Activated T-cell treated with anti-CD3 and anti-CD28 coated beads for 1 hour (primary cell): ENCODE results near the gene ZFP3.
"Not testable (repeated sequence)": the region's sequence is repeated elsewhere in the genome, so short reads cannot be mapped to it uniquely, and the experiment has no call there.

Experiments used
- DNase-seq: peaks from one replicate; pipeline ENCODE4 v3.0.0-alpha.2; 2020; ENCODE audit warnings: low read depth

Gene ZFP3

DNA sequence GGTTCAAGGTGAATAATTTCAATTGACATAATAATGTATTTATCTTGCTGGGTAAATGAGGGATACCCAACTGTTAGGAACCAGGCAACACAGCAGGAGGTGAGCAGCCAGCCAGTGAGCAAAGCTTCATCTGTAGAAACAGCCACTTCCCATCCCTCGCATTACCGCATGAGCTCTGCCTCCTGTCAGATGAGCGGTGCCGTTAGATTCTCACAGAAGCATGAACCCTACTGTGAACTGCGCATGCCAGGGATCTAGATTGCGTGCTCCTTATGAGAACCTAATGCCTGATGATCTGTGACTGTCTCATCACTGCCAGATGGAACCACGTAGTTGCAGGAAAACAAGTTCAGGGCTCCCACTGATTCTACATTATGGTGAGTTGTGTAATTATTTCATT, 46.6 kb downstream of the ZFP3 start:
- DNase-seq = not testable (repeated sequence)

GRCh38 chr17:5126719-5127488, 48.6 kb downstream of the ZFP3 start:
- DNase-seq = no peak

GRCh38 chr17:5127910-5128309, 49.6 kb downstream of the ZFP3 start:
- DNase-seq = no peak

- DNase-seq = not testable (repeated sequence)
These were observed 50.1 kb downstream of the ZFP3 start for GRCh38 chr17:5128387-5128786.

DNA sequence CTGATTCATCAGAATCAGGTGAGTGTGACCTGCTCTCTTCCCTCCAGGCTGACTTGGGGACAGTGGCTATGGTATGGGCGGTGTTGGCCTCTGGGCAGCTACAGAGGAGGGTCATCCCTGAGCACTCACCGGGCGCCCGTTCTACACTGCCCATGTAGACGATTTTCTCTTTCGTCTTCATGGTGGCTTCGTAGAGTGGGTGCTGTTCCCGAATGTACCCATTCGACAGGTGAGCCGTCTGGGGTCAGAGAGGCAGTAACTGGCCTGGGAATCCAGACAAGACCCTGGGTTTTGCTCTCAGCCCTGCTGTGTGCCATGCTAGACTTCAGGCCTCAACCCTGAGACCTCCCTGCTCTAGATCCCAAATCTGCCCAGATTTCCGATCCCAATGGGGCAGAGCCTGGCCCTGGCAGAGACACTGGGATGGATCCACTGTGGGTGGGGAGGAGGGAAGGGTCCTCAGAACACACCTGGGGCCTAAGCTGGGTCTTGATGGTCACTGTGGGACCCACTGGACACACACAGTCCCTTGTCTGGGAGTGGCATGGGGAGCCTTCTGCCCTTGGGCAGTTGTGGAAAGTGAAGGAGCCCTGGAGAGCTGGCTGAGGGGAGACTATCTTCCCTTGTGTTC, 50.8 kb downstream of the ZFP3 start:
- DNase-seq = no peak

- DNase-seq = not testable (repeated sequence)
These were observed 51.5 kb downstream of the ZFP3 start for GRCh38 chr17:5129770-5130169.

- DNase-seq = not testable (repeated sequence)
These were observed 52.0 kb downstream of the ZFP3 start for GRCh38 chr17:5130261-5130660.

DNA sequence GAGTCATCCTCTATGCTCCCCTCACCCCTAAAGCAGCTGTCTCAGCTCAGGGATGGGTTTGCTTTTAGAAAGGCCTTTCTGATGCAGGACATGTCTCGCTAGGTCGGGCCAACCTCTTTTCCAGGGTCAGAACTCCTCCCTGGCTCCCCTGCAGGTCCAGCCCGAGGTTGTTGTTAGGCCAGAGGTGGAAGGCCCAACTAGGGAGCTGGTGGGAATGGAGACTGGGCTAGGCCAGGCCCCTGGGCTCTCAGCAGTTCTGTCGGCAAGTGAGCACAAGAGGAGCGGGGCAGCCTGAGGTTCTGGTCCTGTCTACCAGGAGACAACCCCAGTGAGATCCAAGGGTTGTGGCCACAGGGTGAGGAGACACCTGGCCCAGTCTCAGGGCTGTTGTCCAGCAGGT, 52.4 kb downstream of the ZFP3 start:
- DNase-seq = not testable (repeated sequence)

DNA sequence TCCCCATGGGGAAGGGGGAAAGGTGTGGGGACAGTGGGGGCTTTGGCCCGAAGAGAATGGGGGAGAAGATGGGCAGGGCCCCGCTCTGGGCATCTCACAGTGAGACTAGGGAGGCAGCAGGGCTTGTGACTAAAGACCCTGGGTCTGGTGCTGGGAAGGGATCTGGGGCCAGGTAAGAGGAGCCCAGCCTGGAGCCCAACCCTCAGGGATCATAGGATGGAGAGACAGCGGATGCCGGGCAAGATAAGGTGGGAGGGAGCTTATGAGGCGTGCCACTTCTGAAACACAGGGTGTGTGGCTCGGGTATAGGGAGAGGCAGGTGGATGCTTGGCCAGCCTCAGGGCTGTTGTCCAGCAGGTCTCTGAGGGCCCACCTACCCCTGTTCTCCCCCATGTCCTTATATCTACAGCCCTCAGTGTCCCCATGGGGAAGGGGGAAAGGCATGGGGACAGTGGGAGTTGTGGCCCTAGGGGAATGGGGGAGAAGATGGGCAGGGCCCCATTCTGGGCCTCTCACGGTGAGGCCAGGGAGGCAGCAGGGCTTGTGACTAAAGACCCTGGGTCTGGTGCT, 53.0 kb downstream of the ZFP3 start:
- DNase-seq = no peak

- not testable (repeated sequence) for DNase-seq
These were observed 53.7 kb downstream of the ZFP3 start for GRCh38 chr17:5131799-5132502.

DNA sequence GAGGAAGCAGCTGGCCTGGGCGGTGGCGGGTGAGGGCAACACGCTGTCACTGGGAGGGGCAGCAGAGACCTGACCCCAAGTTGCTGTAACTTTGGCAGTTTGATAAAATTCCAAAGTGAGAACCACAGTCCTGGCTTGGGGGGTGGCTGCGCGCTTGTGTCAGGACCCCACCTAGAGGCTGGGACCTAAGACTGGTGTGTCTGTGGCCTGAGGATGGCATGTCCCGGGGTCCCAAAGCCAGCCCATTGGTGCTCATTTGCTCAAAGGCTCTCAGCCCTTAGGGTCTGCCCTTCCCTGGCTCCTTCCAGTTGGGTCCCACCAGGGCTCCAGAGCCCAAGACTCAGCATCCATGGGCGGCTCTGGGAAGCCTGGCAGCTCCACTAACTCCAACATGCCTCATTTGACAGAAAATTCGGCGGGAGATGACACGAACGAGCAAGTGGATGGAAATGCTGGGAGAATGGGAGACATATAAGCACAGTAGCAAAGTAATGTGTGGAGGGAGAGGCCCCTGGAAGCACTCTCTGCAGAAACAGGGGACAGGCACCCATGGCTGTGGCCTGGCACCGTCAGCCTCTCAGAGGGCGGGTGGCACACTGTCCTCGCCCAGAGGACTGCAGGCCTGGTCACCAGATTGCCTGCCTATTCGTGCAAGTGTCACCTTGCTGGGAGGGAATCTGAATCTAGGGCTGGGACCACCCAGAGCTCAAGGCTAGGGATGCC, 54.4 kb downstream of the ZFP3 start:
- DNase-seq = not testable (repeated sequence)

DNA sequence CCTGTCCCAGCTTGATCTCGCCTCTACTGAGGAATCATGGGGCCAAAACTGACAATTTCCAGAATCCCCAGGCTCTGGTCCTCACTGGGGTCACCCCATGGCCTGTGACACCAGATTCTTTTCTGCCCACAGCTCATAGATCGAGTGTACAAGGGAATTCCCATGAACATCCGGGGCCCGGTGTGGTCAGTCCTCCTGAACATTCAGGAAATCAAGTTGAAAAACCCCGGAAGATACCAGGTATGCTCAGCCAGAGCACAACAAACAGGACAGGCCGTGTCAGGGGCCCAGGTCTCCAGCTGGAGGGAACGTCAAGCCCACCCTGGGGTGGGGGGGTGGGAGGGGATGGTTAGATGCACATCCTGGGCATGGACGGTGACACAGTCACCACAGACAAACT, 55.0 kb downstream of the ZFP3 start:
- no peak for DNase-seq

DNA sequence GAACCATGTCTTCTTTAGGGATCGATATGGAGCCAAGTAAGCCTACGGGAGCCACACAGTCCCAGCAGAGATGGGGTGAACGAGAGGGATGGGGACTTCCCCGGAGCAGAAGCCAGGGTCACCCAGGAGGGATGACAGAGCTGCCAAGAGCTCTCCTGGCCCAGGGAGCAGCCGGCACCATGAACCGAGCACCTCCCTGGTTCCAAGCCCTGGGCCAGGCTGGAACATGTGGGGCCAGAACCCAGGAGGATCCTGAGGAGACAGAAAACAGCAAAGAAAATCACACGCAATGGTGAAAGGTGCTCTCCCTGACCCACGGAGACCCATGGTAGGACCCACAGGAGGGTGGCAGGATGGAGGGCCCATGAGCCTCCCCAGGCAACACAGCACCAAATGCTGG, 55.7 kb downstream of the ZFP3 start:
- DNase-seq = not testable (repeated sequence)

- DNase-seq = not testable (repeated sequence)
These were observed 56.3 kb downstream of the ZFP3 start for GRCh38 chr17:5134571-5134970.

- not testable (repeated sequence) for DNase-seq
These were observed 57.0 kb downstream of the ZFP3 start for GRCh38 chr17:5135131-5135712.

DNA sequence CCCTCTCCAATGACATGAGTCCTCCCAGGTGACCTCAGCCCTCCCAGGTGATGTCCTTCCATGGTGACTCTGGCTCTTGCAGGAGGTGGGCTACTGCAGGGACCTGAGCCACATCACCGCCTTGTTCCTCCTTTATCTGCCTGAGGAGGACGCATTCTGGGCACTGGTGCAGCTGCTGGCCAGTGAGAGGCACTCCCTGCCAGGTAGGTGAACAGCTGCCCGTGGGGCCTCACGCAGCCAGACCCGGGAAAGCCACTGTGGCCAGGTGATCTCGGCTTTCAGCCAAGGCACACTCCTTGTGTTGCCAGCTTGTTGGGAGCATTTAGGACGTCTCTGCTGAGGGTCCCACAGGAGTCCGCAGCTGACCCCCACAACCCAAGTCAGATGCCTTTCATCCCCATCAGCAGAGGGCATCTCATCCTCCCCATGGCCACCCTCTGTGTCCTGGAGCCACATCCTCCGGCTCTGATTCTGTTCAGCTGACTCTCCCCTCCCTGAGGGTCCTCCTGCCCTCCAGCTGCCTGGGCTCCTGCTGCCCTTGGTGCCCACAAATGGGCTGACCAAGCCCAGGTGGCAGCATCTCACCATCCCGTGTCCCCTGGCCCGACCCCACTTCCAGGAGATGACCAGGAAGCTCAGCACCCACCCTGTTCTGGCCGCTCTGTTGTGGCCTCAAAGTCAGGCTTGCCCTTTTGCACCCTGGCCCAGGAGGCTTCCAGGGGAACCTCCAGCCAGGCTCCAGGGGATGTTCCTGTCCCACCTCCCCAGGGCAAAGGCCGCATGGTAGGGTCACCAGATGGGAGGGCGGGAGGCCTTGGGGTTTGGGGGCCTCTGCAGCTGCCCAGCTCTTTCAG, 57.7 kb downstream of the ZFP3 start:
- no peak for DNase-seq

DNA sequence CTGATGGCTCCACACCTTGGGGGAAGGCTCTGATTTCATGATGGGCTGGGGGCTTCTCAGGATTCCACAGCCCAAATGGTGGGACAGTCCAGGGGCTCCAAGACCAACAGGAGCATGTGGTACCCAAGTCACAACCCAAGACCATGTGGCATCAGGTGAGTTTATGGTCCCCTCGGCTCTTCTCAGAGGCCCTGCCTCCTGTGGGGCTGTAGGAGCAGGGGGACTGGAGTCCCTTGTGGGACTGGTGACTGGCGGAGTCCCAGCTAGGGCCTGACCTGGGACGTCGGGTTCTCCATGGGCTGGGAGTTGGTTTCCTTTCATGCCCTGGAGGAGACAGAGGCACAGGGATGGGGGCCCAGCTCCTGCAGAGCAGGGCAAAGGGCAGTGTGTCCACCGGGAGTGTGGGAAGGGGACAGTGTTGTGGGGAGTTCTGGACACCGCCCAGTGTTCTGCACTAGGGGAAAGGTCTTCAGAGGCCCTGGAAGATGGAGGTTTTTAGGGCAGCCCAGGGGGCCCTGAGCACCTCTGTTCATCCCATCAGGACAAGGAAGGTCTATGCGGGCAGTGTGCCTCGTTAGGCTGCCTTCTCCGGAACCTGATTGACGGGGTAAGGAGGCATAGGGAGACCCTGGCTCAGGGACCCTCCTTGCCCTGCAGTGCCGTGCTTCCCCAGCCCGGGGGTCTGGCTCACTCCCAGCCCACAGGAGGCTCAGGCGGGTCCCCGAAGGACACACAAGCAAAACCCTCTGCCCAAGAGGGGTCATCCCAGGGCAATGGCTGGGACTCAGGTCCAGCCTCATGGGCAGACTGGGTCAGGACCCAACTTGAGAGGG, 58.5 kb downstream of the ZFP3 start:
- not testable (repeated sequence) for DNase-seq

DNA sequence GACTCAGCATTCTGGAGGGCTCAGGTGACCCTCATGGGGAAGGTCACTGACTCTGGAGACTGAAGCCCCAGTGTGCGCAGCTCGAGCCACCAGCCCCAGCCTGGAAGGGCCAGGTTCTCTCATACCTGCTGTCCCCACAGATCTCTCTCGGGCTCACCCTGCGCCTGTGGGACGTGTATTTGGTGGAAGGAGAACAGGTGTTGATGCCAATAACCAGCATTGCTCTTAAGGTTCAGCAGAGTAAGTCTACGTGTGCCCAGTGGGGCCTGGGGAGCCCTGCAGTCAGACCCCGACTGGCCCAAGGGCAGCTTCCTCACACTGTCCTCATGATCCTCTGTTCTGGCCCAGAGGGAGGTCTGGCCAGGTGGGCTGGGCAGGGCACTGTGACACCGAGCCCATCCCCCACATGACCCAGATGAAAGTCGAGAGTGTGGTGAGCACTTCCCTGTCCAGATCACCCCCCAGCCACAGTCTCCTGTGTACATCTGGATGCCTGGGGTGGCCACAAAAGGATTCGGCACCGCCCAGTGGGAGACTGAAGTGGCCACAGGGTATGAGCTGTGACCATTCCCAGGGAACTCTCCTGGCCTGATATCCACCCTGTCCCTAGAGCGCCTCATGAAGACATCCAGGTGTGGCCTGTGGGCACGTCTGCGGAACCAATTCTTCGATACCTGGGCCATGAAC, 59.4 kb downstream of the ZFP3 start:
- DNase-seq = not testable (repeated sequence)

- not testable (repeated sequence) for DNase-seq
These were observed 59.9 kb downstream of the ZFP3 start for GRCh38 chr17:5138198-5138544.
